Thyroid gland (tissue), 4 donors: ENCODE results near the gene EFNA1. TPM values are rescaled to one million over a fixed set of nuclear protein-coding genes. Genes with fewer than 3 reads are reported as not detected.

Experiments
- DNase-seq, 2 donors: peaks; one replicate each; pipeline ENCODE4 v3.0.0-alpha.2; 2019
- H3K27ac ChIP-seq, 3 donors: fragments of 200-600 bp; sonication (generic); 1 replicate in 2 of 3; 2 replicates in 1 of 3; pipeline ENCODE4 v1.5.1; 2016 to 2019; ENCODE audit warnings: mild to moderate bottlenecking in 1 of 3, moderate library complexity in 1 of 3
- H3K27me3 ChIP-seq: fragments of 200-600 bp; sonication (generic); one replicate; pipeline ENCODE4 v1.5.1; 2019
- H3K36me3 ChIP-seq, 2 donors: fragments of 200-600 bp; sonication (generic); one replicate each; pipeline ENCODE4 v1.5.1; 2016 to 2019
- H3K4me1 ChIP-seq, 2 donors: fragments of 200-600 bp; sonication (generic); one replicate each; pipeline ENCODE4 v1.5.1; 2017 to 2019
- H3K4me3 ChIP-seq, 3 donors: fragments of 200-600 bp; sonication (generic); replicated peaks in 1 of 3; 1 replicate in 2 of 3; 2 replicates in 1 of 3; pipeline ENCODE4 v1.5.1; 2016; ENCODE audit warnings: mild to moderate bottlenecking in 1 of 3
- H3K9me3 ChIP-seq: fragments of 200-600 bp; sonication (generic); one replicate; pipeline ENCODE4 v1.5.1; 2017
- CTCF ChIP-seq, 6 experiments: fragments of 200-600 bp in 3 of 6; fragments of 450-650 bp in 3 of 6; sonication (generic) in 3 of 6; IDR thresholded peaks; one replicate each; pipeline ENCODE4 v1.5.1; 2016 to 2019; ENCODE audit warnings: antibody characterized with exemption in 6 of 6, mild to moderate bottlenecking in 2 of 6, inconsistent platforms in 1 of 6, moderate library complexity in 1 of 6
- POLR2A ChIP-seq, 2 donors: fragments of 450-650 bp; IDR thresholded peaks; one replicate each; pipeline ENCODE4 v1.6.1; 2017; ENCODE audit warnings: antibody characterized with exemption in 2 of 2, mild to moderate bottlenecking in 2 of 2, moderate library complexity in 1 of 2
- WGBS, 2 donors: methylation state at CpG; one replicate each; pipeline ENCODE4 v1.1.5; 2017; 5-methylcytosine and 5-hydroxymethylcytosine counted together
- intact Hi-C: fragments of 100-400 bp; cut with DNase I; formaldehyde crosslinking; loops from one replicate; pipeline ENCODE4 v1.15.1; 2023
- total RNA-seq, 4 donors: library from RNA; depleted of rRNA; stranded (reverse); fragments of >200 nt; gene quantifications; one replicate each; pipeline ENCODE4 v1.2.3, GENCODE V29; 2016

The EFNA1 gene
- total RNA-seq, 4 donors from 2014 or later: 56.1 to 129 (median 83.1) TPM

- DNase-seq: no peak
- WGBS, 2 donors: 13 to 14% methylated on average over 11 to 13 of the region's 13 CpGs
- intact Hi-C loops: loop anchor here (5.0 kb wide), 1 partner anchor 33 kb away; the partner anchor contains the start of gene EFNA1
- no peaks in the 10 kb centered on the region for H3K36me3 ChIP-seq
- no peaks in the 10 kb centered on the region for H3K9me3 ChIP-seq
- H3K4me1 ChIP-seq: peaks cover 7 to 22% of the 10 kb centered on the region in 2 donors
- peak in 5 of 6 experiments; percentile 7 to 65 (median 56) for TF ChIP-seq CTCF (IDR thresholded peaks at IDR 0.05)
- no peak for TF ChIP-seq POLR2A (IDR thresholded peaks at IDR 0.05)
- H3K4me3 ChIP-seq: no peak overlapping the region
- H3K27me3 ChIP-seq: no peaks in the 10 kb centered on the region
- peak overlapping the region in 2 of 3 donors; percentile 28 to 58 for H3K27ac ChIP-seq
These were observed 33.6 kb upstream of the EFNA1 start for GRCh38 chr1:155093911-155094621.

GRCh38 chr1:155094622-155094948 is 33.1 kb upstream of the EFNA1 start:
- H3K4me3 ChIP-seq: no peak overlapping the region
- no peaks in the 10 kb centered on the region for H3K36me3 ChIP-seq
- intact Hi-C loops: loop anchor here (5.0 kb wide), 1 partner anchor 33 kb away; the partner anchor contains the start of gene EFNA1
- no peaks in the 10 kb centered on the region for H3K9me3 ChIP-seq
- no peak for TF ChIP-seq POLR2A (IDR thresholded peaks at IDR 0.05)
- TF ChIP-seq CTCF (IDR thresholded peaks at IDR 0.05): peak in 2 of 6 experiments; percentile 3 to 16
- peak overlapping the region in 2 of 3 donors; percentile 28 to 58 for H3K27ac ChIP-seq
- H3K4me1 ChIP-seq: peaks cover 7 to 22% of the 10 kb centered on the region in 2 donors
- DNase-seq: no peak
- WGBS, 2 donors: 75 to 87% methylated on average over 2 of the region's 2 CpGs
- H3K27me3 ChIP-seq: no peaks in the 10 kb centered on the region

- H3K27ac ChIP-seq: no peak overlapping the region
- intact Hi-C loops: no loop called here
- WGBS, 2 donors: 81 to 86% methylated on average over 7 of the region's 7 CpGs
- DNase-seq: no peak
- no peaks in the 10 kb centered on the region for H3K27me3 ChIP-seq
- H3K4me3 ChIP-seq: no peak overlapping the region
- peaks cover 0 to 4% of the 10 kb centered on the region in 2 donors for H3K4me1 ChIP-seq
- TF ChIP-seq CTCF (IDR thresholded peaks at IDR 0.05) (no peak), POLR2A (IDR thresholded peaks at IDR 0.05) (no peak)
- no peaks in the 10 kb centered on the region for H3K36me3 ChIP-seq
- H3K9me3 ChIP-seq: no peaks in the 10 kb centered on the region
These were observed 28.3 kb upstream of the EFNA1 start for GRCh38 chr1:155099331-155099730.

GRCh38 chr1:155103325-155103724 is 24.4 kb upstream of the EFNA1 start:
- Histone ChIP-seq H3K4me3 (no peak overlapping the region), H3K9me3 (no peaks in the 10 kb centered on the region), H3K4me1 (peaks cover 0 to 5% of the 10 kb centered on the region in 2 donors), H3K36me3 (no peaks in the 10 kb centered on the region), H3K27me3 (no peaks in the 10 kb centered on the region), H3K27ac (no peak overlapping the region)
- intact Hi-C loops: no loop called here
- no peak for DNase-seq
- TF ChIP-seq POLR2A (IDR thresholded peaks at IDR 0.05): no peak
- no peak for TF ChIP-seq CTCF (IDR thresholded peaks at IDR 0.05)
- 72 to 89% methylated on average over 9 of the region's 9 CpGs for whole genome bisulfite sequencing, 2 donors
